Ovary (tissue), 9 donors: ENCODE data around the gene KLHL8. TPM values are rescaled to one million over a fixed set of nuclear protein-coding genes. Genes with fewer than 3 reads are reported as not detected.

ENCODE experiments used
- DNase-seq, 5 donors: peaks; one replicate each; pipeline ENCODE4 v3.0.0-alpha.2; 2019 to 2020
- H3K27ac ChIP-seq, 2 donors: fragments of 200-600 bp; one replicate each; pipeline versions ENCODE4 v1.5.1 to v1.8.0; 2019 to 2022
- H3K27me3 ChIP-seq: fragments of 200-600 bp; one replicate; pipeline ENCODE4 v1.8.0; 2022
- H3K36me3 ChIP-seq: fragments of 200-600 bp; sonication (generic); one replicate; pipeline ENCODE4 v1.5.1; 2019
- H3K4me1 ChIP-seq: one replicate; pipeline ENCODE4 v1.8.1; 2013; ENCODE audit warnings: mild to moderate bottlenecking, moderate library complexity; ENCODE audit not compliant: insufficient read depth
- H3K4me3 ChIP-seq: fragments of 200-600 bp; sonication (generic); one replicate; pipeline ENCODE4 v1.5.1; 2017
- H3K9me3 ChIP-seq, 2 donors: fragments of 200-600 bp in 1 of 2; sonication (generic) in 1 of 2; one replicate each; pipeline versions ENCODE4 v1.5.1 to v1.8.1; 2013 to 2019; ENCODE audit warnings: mild to moderate bottlenecking in 1 of 2, moderate library complexity in 1 of 2
- EP300 ChIP-seq: sonication (generic); formaldehyde crosslinking; IDR thresholded peaks from one replicate; pipeline ENCODE4 v1.6.1; 2017; ENCODE audit warnings: antibody characterized with exemption
- POLR2A ChIP-seq: fragments of 450-650 bp; IDR thresholded peaks from one replicate; pipeline ENCODE4 v1.6.1; 2017; ENCODE audit warnings: antibody characterized with exemption, mild to moderate bottlenecking, moderate library complexity
- whole genome bisulfite sequencing, 3 donors: extraction: QIAGEN DNeasy Blood & Tissue Kit in 1 of 3; methylation state at CpG; one replicate each; pipeline versions ENCODE4 v1.1.5 to v1.1.7; 2013 to 2017; 5-methylcytosine and 5-hydroxymethylcytosine counted together
- intact Hi-C, 4 donors: fragments of 100-400 bp; cut with DNase I; formaldehyde crosslinking; loops; one replicate each; pipeline versions ENCODE4 v1.11.0 to v1.15.1; 2022 to 2023
- polyA plus RNA-seq, 2 donors: library from polyadenylated mRNA; stranded (reverse); fragments of 200-250 nt in 1 of 2; fragments of 350-450 nt in 1 of 2; fragmentation: Illumina TruSeq in 1 of 2; extraction: RNeasy Lipid Tissue Mini Kit (QIAGEN cat#74804) in 1 of 2; gene quantifications; one replicate each; pipeline ENCODE4 v1.2.3, GENCODE V29; 2013 to 2014
- total RNA-seq, 7 donors: library from RNA; depleted of rRNA in 2 of 7; stranded (reverse); fragments of >200 nt in 2 of 7; fragmentation: NEBNext Ultra II Directional in 3 of 7; extraction: Animal tissue kit (Norgen Biotek cat#: 25700) in 3 of 7; gene quantifications; one replicate each; pipeline versions ENCODE4 v1.1.0 to v1.2.4, GENCODE V29; 2016 to 2023
- TF ChIP-seq, protein P1 (sequence below), 3 donors: fragments of 450-650 bp in 2 of 3; fragments of 200-600 bp in 1 of 3; IDR thresholded peaks; one replicate each; pipeline versions ENCODE4 v1.5.1 to v1.8.0; 2016 to 2022; ENCODE audit warnings: antibody characterized with exemption in 3 of 3, mild to moderate bottlenecking in 1 of 3
- donor health status: DM: no; HTN: no; CAD: no; lungs with moderate emphysema.
- donor health status: DM: no; HTN: no; CAD: no.
- donor health status: Bipolar disorder and iron deficiency.
- donor health status: DM: yes; HTN: yes; CAD: no.
- donor health status: DM: no; HTN: no; CAD: no.
- donor health status: DM: yes; HTN: yes; CAD: no.

The KLHL8 gene
- total and polyA plus RNA-seq, 9 donors, result 4.1 to 13.1 (median 11.4) TPM

DNA sequence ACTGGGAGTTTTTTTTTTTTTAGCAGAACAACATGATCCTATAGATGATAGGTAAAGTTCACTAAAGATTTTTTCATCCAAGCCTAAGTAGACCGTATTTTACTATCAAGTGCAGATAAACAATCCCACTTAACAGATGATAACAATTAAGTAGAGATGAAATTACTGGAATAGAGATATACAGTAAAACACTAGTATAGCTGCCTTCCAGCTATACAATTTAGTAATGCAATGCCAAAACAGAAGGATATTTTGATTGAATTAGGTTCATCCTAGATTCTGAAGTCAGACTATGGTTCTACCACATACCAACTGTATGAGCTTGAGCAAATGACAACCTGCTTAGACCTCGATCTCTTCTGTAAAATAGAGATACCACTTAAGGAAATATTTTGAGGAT is 24.3 kb downstream of the KLHL8 start:
- intact Hi-C loops, result no loop called here
- Histone ChIP-seq H3K4me3 (no peak overlapping the region), H3K9me3 (no peaks in the 10 kb centered on the region), H3K27ac (no peak overlapping the region), H3K36me3 (no peaks in the 10 kb centered on the region), H3K27me3 (no peaks in the 10 kb centered on the region), H3K4me1 (no peaks in the 10 kb centered on the region)
- WGBS, 3 donors, result 79 to 84% (median 82%) methylated on average over 2 of the region's 2 CpGs
- TF ChIP-seq EP300 (no peak), POLR2A (no peak)
- TF ChIP-seq, protein P1, sequence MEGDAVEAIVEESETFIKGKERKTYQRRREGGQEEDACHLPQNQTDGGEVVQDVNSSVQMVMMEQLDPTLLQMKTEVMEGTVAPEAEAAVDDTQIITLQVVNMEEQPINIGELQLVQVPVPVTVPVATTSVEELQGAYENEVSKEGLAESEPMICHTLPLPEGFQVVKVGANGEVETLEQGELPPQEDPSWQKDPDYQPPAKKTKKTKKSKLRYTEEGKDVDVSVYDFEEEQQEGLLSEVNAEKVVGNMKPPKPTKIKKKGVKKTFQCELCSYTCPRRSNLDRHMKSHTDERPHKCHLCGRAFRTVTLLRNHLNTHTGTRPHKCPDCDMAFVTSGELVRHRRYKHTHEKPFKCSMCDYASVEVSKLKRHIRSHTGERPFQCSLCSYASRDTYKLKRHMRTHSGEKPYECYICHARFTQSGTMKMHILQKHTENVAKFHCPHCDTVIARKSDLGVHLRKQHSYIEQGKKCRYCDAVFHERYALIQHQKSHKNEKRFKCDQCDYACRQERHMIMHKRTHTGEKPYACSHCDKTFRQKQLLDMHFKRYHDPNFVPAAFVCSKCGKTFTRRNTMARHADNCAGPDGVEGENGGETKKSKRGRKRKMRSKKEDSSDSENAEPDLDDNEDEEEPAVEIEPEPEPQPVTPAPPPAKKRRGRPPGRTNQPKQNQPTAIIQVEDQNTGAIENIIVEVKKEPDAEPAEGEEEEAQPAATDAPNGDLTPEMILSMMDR (IDR thresholded peaks at IDR 0.05), result no peak
- DNase-seq, result no peak

DNA sequence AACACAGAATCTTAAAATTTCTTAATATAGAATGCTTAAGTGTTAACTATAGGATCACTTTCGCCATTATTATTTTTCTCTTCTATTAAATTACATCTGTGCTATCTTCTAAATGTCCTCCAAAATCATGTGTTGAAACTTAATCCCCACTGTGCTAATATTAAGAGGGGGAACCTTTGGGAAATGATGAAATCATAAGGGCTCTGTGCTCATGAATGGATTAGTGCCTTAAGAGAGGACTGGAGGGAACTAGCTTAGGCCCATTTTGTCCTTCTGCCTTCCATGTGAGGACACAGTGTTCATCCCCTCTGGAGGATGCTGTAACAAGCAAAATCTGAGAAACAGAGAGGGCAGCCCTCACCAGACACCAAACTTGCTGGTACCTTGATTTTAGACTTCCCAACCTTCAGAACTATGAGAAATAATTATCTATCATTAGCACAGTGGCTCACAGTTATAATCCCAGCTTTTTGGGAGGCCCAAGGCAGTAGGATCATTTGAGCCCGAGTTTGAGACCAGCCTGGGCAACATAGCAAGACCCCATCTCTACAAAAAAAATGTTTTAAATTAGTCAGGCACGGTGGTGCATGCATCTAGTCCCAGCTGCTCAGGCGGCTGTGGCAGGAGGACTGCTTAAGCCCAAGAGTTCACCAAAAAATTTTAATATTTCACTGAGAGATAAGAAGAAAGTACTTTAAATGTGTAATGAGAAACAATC is 26.3 kb downstream of the KLHL8 start:
- H3K4me3 ChIP-seq, result no peak overlapping the region
- no peak for DNase-seq
- H3K9me3 ChIP-seq, result no peaks in the 10 kb centered on the region
- intact Hi-C loops, result no loop called here
- H3K36me3 ChIP-seq, result no peaks in the 10 kb centered on the region
- H3K27me3 ChIP-seq, result no peaks in the 10 kb centered on the region
- WGBS, 3 donors, result 86 to 96% (median 94%) methylated on average over 4 of the region's 4 CpGs
- TF ChIP-seq EP300 (no peak), POLR2A (no peak)
- TF ChIP-seq, protein P1 (IDR thresholded peaks at IDR 0.05), result no peak
- no peak overlapping the region for H3K27ac ChIP-seq
- no peaks in the 10 kb centered on the region for H3K4me1 ChIP-seq

DNA sequence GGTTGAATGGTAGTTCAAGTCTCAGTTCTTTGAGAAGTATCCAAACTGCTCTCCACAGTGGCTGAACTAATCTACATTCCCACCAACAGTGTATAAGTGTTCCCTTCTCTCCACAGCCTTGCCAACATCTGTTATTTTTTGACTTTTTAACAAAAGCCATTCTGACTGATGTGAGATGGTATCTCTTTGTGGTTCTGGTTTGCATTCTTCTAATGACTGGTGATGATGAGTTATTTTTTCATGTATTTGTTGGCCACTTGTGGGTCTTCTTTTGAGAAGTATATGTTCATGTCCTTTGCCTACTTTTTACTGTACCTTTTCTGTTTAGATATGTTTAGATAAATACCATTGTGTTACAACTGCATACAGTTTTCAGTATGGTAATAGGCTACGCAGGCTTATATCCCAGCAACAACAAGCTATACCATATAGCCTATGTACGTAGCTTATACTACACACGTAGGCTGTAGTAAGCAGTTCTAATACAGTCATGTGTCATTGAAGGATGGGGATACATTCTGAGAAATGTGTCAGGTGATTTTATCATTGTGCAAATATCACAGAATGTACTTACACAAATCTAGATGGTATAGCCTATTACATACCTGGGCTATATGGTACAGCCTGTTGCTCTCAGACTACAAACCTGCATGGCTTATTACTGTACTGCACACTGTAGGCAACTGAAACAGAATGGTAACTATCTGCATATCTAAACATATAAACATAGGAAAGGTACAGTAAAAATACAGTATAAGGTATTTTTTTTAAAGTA is 28.1 kb downstream of the KLHL8 start:
- DNase-seq, result no peak
- H3K36me3 ChIP-seq, result no peaks in the 10 kb centered on the region
- H3K27me3 ChIP-seq, result no peaks in the 10 kb centered on the region
- H3K9me3 ChIP-seq, result no peaks in the 10 kb centered on the region
- TF ChIP-seq POLR2A (no peak), EP300 (no peak)
- TF ChIP-seq, protein P1 (IDR thresholded peaks at IDR 0.05), result no peak
- intact Hi-C loops, result no loop called here
- H3K4me1 ChIP-seq, result no peaks in the 10 kb centered on the region
- H3K4me3 ChIP-seq, result no peak overlapping the region
- no peak overlapping the region for H3K27ac ChIP-seq
- 97 to 99% (median 99%) methylated on average over 3 of the region's 3 CpGs for WGBS, 3 donors

DNA sequence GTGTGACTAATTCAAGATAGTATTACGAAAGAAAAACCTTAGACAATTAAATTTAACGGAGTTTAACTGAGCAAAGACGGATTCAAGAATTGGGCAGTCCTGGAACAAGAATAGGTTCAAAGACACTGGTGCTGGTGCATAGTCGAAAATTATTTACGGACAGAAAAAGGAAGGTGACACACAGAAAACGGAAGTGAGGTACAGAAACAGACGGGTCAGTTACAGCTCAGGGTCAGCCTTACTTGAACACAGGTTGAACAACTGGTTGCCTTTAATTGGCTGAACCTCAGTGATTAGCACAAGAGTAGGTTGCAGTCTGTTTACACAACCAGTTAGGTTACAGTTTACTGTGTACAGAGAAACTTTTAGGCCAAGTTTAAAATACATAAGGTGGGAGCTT is 31.5 kb downstream of the KLHL8 start:
- intact Hi-C loops, result no loop called here
- 92 to 95% (median 94%) methylated on average over 7 of the region's 7 CpGs for WGBS, 3 donors
- TF ChIP-seq, protein P1 (IDR thresholded peaks at IDR 0.05), result no peak
- TF ChIP-seq POLR2A (no peak), EP300 (no peak)
- Histone ChIP-seq H3K27ac (no peak overlapping the region), H3K4me1 (no peaks in the 10 kb centered on the region), H3K4me3 (no peak overlapping the region), H3K27me3 (no peaks in the 10 kb centered on the region), H3K36me3 (no peaks in the 10 kb centered on the region), H3K9me3 (no peaks in the 10 kb centered on the region)
- DNase-seq, result no peak
